Activated CD4-positive, alpha-beta memory T cell treated with anti-CD3 and anti-CD28 coated beads, Interleukin-2, amount 10 ng/mL, durations not matched to agents 7 days and 5 days (primary cell): ENCODE measurements around the gene MLX. TPM values are rescaled to one million over a fixed set of nuclear protein-coding genes. Genes with fewer than 3 reads are reported as not detected.
"Not testable (repeated sequence)": the region's sequence is repeated elsewhere in the genome, so short reads cannot be mapped to it uniquely, and the experiment has no call there.

ENCODE experiments used
- CTCF ChIA-PET: fragments of 350-600 bp; sonication (Branson Sonifier 250); formaldehyde crosslinking; loops from one replicate; lab custom pipeline; 2021; ENCODE audit warnings: antibody characterized with exemption, inconsistent platforms; lab: Charles Lee
- POLR2A ChIA-PET: fragments of 350-600 bp; sonication (Branson Sonifier 250); formaldehyde crosslinking; loops from one replicate; lab custom pipeline; 2021; ENCODE audit warnings: antibody characterized with exemption; lab: Charles Lee
- DNase-seq: peaks from one replicate; pipeline ENCODE4 v3.0.0-alpha.2; 2020
- H3K27ac Mint-ChIP-seq: one replicate; pipeline ENCODE4 v1.8.0; 2021; ENCODE audit warnings: mild to moderate bottlenecking, mixed read lengths
- H3K27me3 Mint-ChIP-seq: one replicate; pipeline ENCODE4 v1.8.0; 2021; ENCODE audit warnings: mixed read lengths
- H3K36me3 Mint-ChIP-seq: one replicate; pipeline ENCODE4 v1.8.0; 2021; ENCODE audit warnings: low read depth, mixed read lengths
- H3K4me1 Mint-ChIP-seq: one replicate; pipeline ENCODE4 v1.8.0; 2021; ENCODE audit warnings: mixed read lengths
- H3K4me3 Mint-ChIP-seq: one replicate; pipeline ENCODE4 v1.8.0; 2021; ENCODE audit warnings: mild to moderate bottlenecking, mixed read lengths
- H3K9me3 Mint-ChIP-seq: one replicate; pipeline ENCODE4 v1.8.0; 2021; ENCODE audit warnings: mixed read lengths
- total RNA-seq, 2 experiments: library from RNA; stranded (reverse); gene quantifications; one replicate each; pipeline ENCODE4 v1.2.3, GENCODE V29; 2021

The MLX gene
- total RNA-seq, 2 experiments from 2014 or later, result 52.2 to 53.8 TPM

- Mint-ChIP-seq H3K27me3 (no peaks in the 10 kb centered on the region), H3K4me1 (peaks cover 16% of the 10 kb centered on the region), H3K4me3 (peak overlapping the region; percentile 16), H3K27ac (no peak overlapping the region), H3K36me3 (no peaks in the 10 kb centered on the region), H3K9me3 (no peaks in the 10 kb centered on the region)
- CTCF ChIA-PET, result interaction anchor here (1.1 to 2.6 kb wide), 6 partner anchors 9 to 214 kb away, joined by 3 to 19 read pairs (median 6); partner anchors contain the start of gene NAGLU
- DNase-seq, result no peak
- POLR2A ChIA-PET, result interaction anchor here (1.0 to 3.3 kb wide), 4 partner anchors 11 to 129 kb away, joined by 4 to 17 read pairs (median 5); partner anchors contain the start of genes MLX and NAGLU
Measured at GRCh38 chr17:42548993-42549755, 17.7 kb upstream of the MLX start.

DNA sequence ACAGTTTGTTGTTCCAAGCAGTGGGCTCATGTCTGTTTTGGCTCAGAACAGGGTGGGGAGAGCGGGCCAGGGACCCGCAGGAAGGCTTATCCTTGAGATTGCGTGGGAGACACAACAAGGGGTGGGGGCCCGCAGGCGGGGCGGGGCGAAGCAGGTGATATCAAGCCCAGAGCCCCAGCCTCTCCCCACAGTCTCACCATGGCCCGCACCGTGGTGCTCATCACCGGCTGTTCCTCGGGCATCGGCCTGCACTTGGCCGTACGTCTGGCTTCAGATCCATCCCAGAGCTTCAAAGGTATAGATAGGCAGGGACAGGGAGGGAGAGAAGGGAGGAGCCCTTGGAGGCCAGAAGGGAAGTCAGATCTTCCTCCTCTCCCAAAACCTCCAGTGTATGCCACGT, 14.2 kb upstream of the MLX start, which contains the start of gene HSD17B1:
HSD17B1 (plus strand) TSS at position 188 of the 400 bp plus-strand sequence; CDS start at position 199, 11 bp downstream.
- H3K27ac Mint-ChIP-seq, result peak within 1 kb of the TSS; percentile 87
- H3K4me1 Mint-ChIP-seq, result peaks cover 30% of the 10 kb centered on the region
- H3K36me3 Mint-ChIP-seq, H3K27me3 Mint-ChIP-seq, DNase-seq, H3K9me3 Mint-ChIP-seq, POLR2A ChIA-PET: not testable (repeated sequence)
- CTCF ChIA-PET, result interaction anchor here (1.2 kb wide), 1 partner anchor 149 kb away, joined by 3 read pairs; no protein-coding TSS in a partner anchor
- peak within 1 kb of the TSS; percentile 91 for H3K4me3 Mint-ChIP-seq

DNA sequence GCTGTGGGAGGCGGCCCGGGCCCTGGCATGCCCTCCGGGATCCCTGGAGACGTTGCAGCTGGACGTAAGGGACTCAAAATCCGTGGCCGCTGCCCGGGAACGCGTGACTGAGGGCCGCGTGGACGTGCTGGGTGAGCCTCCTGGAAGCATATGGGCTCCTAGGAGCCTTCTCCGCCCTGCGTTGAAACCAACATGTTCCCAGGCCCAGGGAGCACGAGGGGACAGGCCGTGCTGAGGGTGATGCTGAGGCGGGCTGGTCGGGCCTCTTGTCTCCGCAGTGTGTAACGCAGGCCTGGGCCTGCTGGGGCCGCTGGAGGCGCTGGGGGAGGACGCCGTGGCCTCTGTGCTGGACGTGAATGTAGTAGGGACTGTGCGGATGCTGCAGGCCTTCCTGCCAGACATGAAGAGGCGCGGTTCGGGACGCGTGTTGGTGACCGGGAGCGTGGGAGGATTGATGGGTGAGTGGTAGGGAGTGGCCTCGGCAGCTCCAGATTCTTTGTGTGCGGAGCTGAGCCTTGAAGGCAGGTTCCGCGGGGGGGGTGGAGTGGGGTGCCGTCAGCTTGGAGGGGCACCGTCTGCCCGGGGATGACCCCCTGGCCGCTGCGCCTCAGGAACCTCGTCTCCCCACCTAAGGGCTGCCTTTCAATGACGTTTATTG, 13.6 kb upstream of the MLX start:
- Mint-ChIP-seq H3K4me1 (peaks cover 30% of the 10 kb centered on the region), H3K36me3 (no peaks in the 10 kb centered on the region), H3K27ac (no peak overlapping the region), H3K4me3 (peak overlapping the region; percentile 91), H3K27me3 (no peaks in the 10 kb centered on the region), H3K9me3 (no peaks in the 10 kb centered on the region)
- DNase-seq, result no peak
- ChIA-PET CTCF (interaction anchor here (1.2 to 2.1 kb wide), 2 partner anchors 23 to 149 kb away, joined by 3 to 6 read pairs; no protein-coding TSS in a partner anchor), POLR2A (interaction anchor here (1.8 to 2.2 kb wide), 4 partner anchors 12 to 24 kb away, joined by 10 to 23 read pairs (median 14); partner anchors contain the start of genes MLX, NAGLU and PSMC3IP)

DNA sequence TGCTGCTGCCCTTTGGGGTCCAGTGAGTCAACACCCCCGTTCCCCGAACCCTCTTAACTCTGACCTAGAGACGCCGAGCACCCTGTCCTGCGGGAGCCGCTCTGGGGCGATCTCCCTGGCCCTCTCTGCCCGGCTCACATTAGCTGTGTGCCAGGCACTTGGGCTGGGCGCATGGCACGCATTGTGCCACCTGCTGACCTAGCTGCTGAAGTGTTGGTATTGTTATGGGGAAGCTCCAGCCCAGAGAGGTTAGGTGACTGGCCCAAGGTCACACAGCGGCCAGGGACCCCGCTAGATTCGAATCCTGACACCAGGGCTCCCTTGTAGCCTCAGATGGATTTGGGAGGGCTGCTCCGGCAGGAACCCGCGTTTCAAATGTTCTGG, 13.0 kb upstream of the MLX start:
- POLR2A ChIA-PET, result interaction anchor here (1.0 to 2.2 kb wide), 9 partner anchors 8 to 265 kb away, joined by 3 to 23 read pairs (median 7); partner anchors contain the start of genes MLX, NAGLU, PSMC3IP and STAT3
- Mint-ChIP-seq H3K4me3 (peak overlapping the region; percentile 91), H3K27ac (peak overlapping the region; percentile 87), H3K4me1 (peaks cover 27% of the 10 kb centered on the region), H3K36me3 (no peaks in the 10 kb centered on the region), H3K27me3 (no peaks in the 10 kb centered on the region), H3K9me3 (no peaks in the 10 kb centered on the region)
- DNase-seq, result peak; percentile 31
- CTCF ChIA-PET, result interaction anchor here (1.2 to 2.1 kb wide), 3 partner anchors 13 to 150 kb away, joined by 3 to 6 read pairs (median 3); no protein-coding TSS in a partner anchor

- Mint-ChIP-seq H3K4me3 (peak overlapping the region; percentile 91), H3K4me1 (peaks cover 22% of the 10 kb centered on the region), H3K27ac (peak overlapping the region; percentile 87), H3K9me3 (no peaks in the 10 kb centered on the region), H3K36me3 (no peaks in the 10 kb centered on the region), H3K27me3 (no peaks in the 10 kb centered on the region)
- ChIA-PET CTCF (interaction anchor here (1.2 to 2.1 kb wide), 3 partner anchors 14 to 24 kb away, joined by 3 to 12 read pairs (median 6); partner anchors contain the start of gene PSMC3IP), POLR2A (interaction anchor here (0.7 to 2.2 kb wide), 10 partner anchors 8 to 266 kb away, joined by 3 to 23 read pairs (median 6); partner anchors contain the start of genes MLX, NAGLU, PSMC3IP and STAT3)
- peak; percentile 82 for DNase-seq
Measured at GRCh38 chr17:42554250-42555121, 12.4 kb upstream of the MLX start.

DNA sequence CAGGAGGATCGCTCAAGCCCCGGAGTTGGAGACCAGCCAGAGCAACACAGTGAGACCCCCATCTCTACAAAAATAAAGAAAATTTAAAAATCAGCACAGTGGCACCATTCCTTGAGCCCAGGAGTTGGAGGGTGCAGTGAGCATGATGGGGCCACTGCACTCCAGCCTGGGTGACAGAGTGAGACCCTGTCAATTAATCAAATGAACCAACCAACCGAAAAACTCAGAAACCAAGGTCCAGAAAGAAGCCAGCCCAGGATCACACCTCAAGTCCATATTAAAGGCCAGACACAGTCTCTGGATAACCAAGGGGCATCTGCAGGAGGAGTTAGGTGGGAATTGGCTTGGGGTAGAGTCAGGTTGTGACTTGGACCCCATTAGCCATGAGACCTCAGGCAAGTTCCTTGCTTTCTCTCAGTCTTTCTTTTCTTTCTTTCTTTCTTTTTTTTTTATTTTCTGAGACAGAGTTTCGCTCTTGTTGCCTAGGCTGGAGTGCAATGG, 11.7 kb upstream of the MLX start:
- no peak for DNase-seq
- Mint-ChIP-seq H3K9me3 (no peaks in the 10 kb centered on the region), H3K4me1 (peaks cover 24% of the 10 kb centered on the region), H3K4me3 (peak overlapping the region; percentile 91), H3K27ac (peak overlapping the region; percentile 72), H3K36me3 (no peaks in the 10 kb centered on the region), H3K27me3 (no peaks in the 10 kb centered on the region)
- CTCF ChIA-PET, result interaction anchor here (1.2 to 2.1 kb wide), 3 partner anchors 14 to 25 kb away, joined by 3 to 12 read pairs (median 6); partner anchors contain the start of gene PSMC3IP
- POLR2A ChIA-PET, result interaction anchor here (0.7 to 2.2 kb wide), 10 partner anchors 8 to 267 kb away, joined by 3 to 23 read pairs (median 6); partner anchors contain the start of genes MLX, NAGLU, PSMC3IP and STAT3

- H3K27ac Mint-ChIP-seq, H3K36me3 Mint-ChIP-seq, DNase-seq, H3K9me3 Mint-ChIP-seq, H3K27me3 Mint-ChIP-seq, POLR2A ChIA-PET, H3K4me3 Mint-ChIP-seq: not testable (repeated sequence)
- CTCF ChIA-PET, result interaction anchor here (1.8 kb wide), 1 partner anchor 22 kb away, joined by 12 read pairs; the partner anchor contains the start of gene PSMC3IP
- H3K4me1 Mint-ChIP-seq, result peaks cover 30% of the 10 kb centered on the region
Measured at GRCh38 chr17:42555961-42556617, 10.8 kb upstream of the MLX start.

- no peak overlapping the region for H3K4me3 Mint-ChIP-seq
- no peak overlapping the region for H3K27ac Mint-ChIP-seq
- H3K4me1 Mint-ChIP-seq, result peaks cover 46% of the 10 kb centered on the region
- H3K9me3 Mint-ChIP-seq, result no peaks in the 10 kb centered on the region
- POLR2A ChIA-PET, result interaction anchor here (0.7 to 1.3 kb wide), 3 partner anchors 11 to 49 kb away, joined by 3 to 5 read pairs (median 3); no protein-coding TSS in a partner anchor
- peaks cover 15% of the 10 kb centered on the region for H3K36me3 Mint-ChIP-seq
- no peak for DNase-seq
- H3K27me3 Mint-ChIP-seq, result no peaks in the 10 kb centered on the region
- CTCF ChIA-PET, result interaction anchor here (1.0 to 2.2 kb wide), 2 partner anchors 11 to 19 kb away, joined by 3 to 6 read pairs; no protein-coding TSS in a partner anchor
Measured at GRCh38 chr17:42559075-42559474, 7.8 kb upstream of the MLX start.

DNA sequence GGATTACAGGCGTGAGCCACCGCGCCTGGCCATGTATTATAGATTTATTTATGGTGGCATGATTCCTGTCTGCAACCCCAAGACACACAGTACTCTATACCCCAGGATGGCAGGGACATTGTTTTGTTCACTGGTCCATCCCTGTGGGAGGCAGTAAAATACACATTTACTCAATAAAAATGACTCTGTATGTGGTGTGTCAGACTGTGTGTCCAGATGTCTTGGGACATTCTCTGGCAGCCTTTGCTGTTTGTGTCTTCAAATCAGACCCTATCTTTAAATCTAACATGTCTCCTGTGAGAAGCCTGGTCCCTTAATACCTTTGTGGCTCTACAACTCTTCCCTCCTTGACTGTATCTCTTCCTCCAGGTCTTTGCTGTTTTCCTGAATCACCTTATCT, 6.7 kb upstream of the MLX start:
- Mint-ChIP-seq H3K27me3 (no peaks in the 10 kb centered on the region), H3K4me3 (peak overlapping the region; percentile 64), H3K9me3 (no peaks in the 10 kb centered on the region), H3K36me3 (peaks cover 22% of the 10 kb centered on the region), H3K4me1 (peaks cover 43% of the 10 kb centered on the region), H3K27ac (peak overlapping the region; percentile 28)
- POLR2A ChIA-PET, result no interaction called here
- DNase-seq, result no peak
- CTCF ChIA-PET, result no interaction called here

- Mint-ChIP-seq H3K4me1 (peaks cover 44% of the 10 kb centered on the region), H3K36me3 (peaks cover 29% of the 10 kb centered on the region), H3K27me3 (no peaks in the 10 kb centered on the region), H3K9me3 (no peaks in the 10 kb centered on the region), H3K27ac (peak within 1 kb of the TSS; percentile 96), H3K4me3 (peak within 1 kb of the TSS; percentile 96)
- DNase-seq, result peak; percentile 95
- ChIA-PET POLR2A (interaction anchor here (1.3 to 7.7 kb wide), 3 partner anchors 16 to 47 kb away, joined by 3 to 109 read pairs (median 4); partner anchors contain the start of genes NAGLU, PSMC3IP, RETREG3 and TUBG1), CTCF (no interaction called here)
Measured at GRCh38 chr17:42561897-42562387, 5.0 kb upstream of the MLX start, which contains the start of gene COASY. TSS of gene COASY (plus strand) at chr17:42562148. CDS start at chr17:42562623, 475 bp downstream.
